HEK293 (cell line): ENCODE results near the gene EFCAB9.

Experiments
- ZBTB20 ChIP-seq: fragments of 450-650 bp; formaldehyde crosslinking; IDR thresholded peaks from 2 replicates; pipeline ENCODE4 v1.5.1; 2016; ENCODE audit warnings: missing biosample characterization, missing genetic modification characterization
- ZBTB7A ChIP-seq: fragments of 450-650 bp; formaldehyde crosslinking; IDR thresholded peaks from 2 replicates; pipeline ENCODE4 v1.5.1; 2016; ENCODE audit warnings: low read depth, missing biosample characterization, missing genetic modification characterization
- ZNF239 ChIP-seq: fragments of 450-650 bp; formaldehyde crosslinking; IDR thresholded peaks from 2 replicates; pipeline ENCODE4 v1.5.1; 2016; ENCODE audit warnings: missing biosample characterization, missing genetic modification characterization

GRCh38 chr5:172188893-172189692 lies 4.9 kb upstream of the EFCAB9 start:
- TF ChIP-seq ZBTB20: no peak
- no peak for TF ChIP-seq ZNF239
- TF ChIP-seq ZBTB7A (tag by site-specific recombination): no peak
